Suprapubic skin (tissue), 4 donors: ENCODE data around the gene GRIA3.

ENCODE experiments used
- POLR2A ChIP-seq, 2 donors: fragments of 450-650 bp; IDR thresholded peaks; one replicate each; pipeline ENCODE4 v1.6.1; 2017; ENCODE audit warnings: antibody characterized with exemption in 2 of 2, mild to moderate bottlenecking in 2 of 2, moderate library complexity in 2 of 2
- POLR2AphosphoS5 ChIP-seq, 3 donors: sonication (generic); formaldehyde crosslinking; IDR thresholded peaks; one replicate each; pipeline ENCODE4 v1.6.1; 2017; ENCODE audit warnings: antibody characterized with exemption in 3 of 3
- TF ChIP-seq, protein P1 (sequence below), 2 donors: fragments of 200-600 bp in 1 of 2; fragments of 450-650 bp in 1 of 2; sonication (generic) in 1 of 2; IDR thresholded peaks; one replicate each; pipeline ENCODE4 v1.5.1; 2016 to 2019; ENCODE audit warnings: antibody characterized with exemption in 2 of 2, mild to moderate bottlenecking in 1 of 2, moderate library complexity in 1 of 2

- TF ChIP-seq, protein P1, sequence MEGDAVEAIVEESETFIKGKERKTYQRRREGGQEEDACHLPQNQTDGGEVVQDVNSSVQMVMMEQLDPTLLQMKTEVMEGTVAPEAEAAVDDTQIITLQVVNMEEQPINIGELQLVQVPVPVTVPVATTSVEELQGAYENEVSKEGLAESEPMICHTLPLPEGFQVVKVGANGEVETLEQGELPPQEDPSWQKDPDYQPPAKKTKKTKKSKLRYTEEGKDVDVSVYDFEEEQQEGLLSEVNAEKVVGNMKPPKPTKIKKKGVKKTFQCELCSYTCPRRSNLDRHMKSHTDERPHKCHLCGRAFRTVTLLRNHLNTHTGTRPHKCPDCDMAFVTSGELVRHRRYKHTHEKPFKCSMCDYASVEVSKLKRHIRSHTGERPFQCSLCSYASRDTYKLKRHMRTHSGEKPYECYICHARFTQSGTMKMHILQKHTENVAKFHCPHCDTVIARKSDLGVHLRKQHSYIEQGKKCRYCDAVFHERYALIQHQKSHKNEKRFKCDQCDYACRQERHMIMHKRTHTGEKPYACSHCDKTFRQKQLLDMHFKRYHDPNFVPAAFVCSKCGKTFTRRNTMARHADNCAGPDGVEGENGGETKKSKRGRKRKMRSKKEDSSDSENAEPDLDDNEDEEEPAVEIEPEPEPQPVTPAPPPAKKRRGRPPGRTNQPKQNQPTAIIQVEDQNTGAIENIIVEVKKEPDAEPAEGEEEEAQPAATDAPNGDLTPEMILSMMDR (IDR thresholded peaks at IDR 0.05) = no peak
- no peak for TF ChIP-seq POLR2AphosphoS5 (IDR thresholded peaks at IDR 0.05)
- TF ChIP-seq POLR2A (IDR thresholded peaks at IDR 0.05) = no peak
Measured at GRCh38 chrX:123175366-123176122, 8.5 kb upstream of the GRIA3 start.
